Erythroblast (primary cell): ENCODE results near the gene ATP6V1F.

Experiments
- GATA1 ChIP-seq: IDR thresholded peaks from 2 replicates; pipeline ENCODE4 v1.6.1; 2011; ENCODE audit warnings: low read depth, mild to moderate bottlenecking, control low read depth, low read length, moderate library complexity
- POLR2A ChIP-seq: IDR thresholded peaks from 2 replicates; pipeline ENCODE4 v1.6.1; 2011; ENCODE audit warnings: mild to moderate bottlenecking, low read length

DNA sequence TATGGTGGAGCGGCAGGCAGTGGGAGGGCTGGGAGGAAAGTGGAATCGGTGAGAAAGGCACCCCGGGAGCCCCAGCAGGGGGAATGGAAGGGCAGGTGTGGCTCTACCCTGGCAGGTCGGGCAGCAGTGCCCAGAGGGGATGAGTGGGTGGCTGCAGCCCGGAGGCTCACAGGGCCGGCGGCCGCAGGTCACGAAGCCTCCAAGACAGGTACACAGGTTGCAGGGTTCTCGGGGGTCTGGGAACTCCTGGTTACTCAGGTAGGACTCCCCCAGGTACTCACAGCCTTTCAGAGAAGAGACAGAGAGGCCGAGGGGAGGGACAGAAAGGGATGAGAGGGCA lies 26.1 kb downstream of the ATP6V1F start:
- no peak for TF ChIP-seq POLR2A
- TF ChIP-seq GATA1, result no peak
